Thyroid gland (tissue), 4 donors: ENCODE measurements around the gene PBX1.

Experiments used
- POLR2A ChIP-seq, 2 donors: fragments of 450-650 bp; IDR thresholded peaks; one replicate each; pipeline ENCODE4 v1.6.1; 2017; ENCODE audit warnings: antibody characterized with exemption in 2 of 2, mild to moderate bottlenecking in 2 of 2, moderate library complexity in 1 of 2
- TF ChIP-seq, protein P1 (sequence below), 6 experiments: fragments of 200-600 bp in 3 of 6; fragments of 450-650 bp in 3 of 6; sonication (generic) in 3 of 6; IDR thresholded peaks; one replicate each; pipeline ENCODE4 v1.5.1; 2016 to 2019; ENCODE audit warnings: antibody characterized with exemption in 6 of 6, mild to moderate bottlenecking in 2 of 6, inconsistent platforms in 1 of 6, moderate library complexity in 1 of 6

DNA sequence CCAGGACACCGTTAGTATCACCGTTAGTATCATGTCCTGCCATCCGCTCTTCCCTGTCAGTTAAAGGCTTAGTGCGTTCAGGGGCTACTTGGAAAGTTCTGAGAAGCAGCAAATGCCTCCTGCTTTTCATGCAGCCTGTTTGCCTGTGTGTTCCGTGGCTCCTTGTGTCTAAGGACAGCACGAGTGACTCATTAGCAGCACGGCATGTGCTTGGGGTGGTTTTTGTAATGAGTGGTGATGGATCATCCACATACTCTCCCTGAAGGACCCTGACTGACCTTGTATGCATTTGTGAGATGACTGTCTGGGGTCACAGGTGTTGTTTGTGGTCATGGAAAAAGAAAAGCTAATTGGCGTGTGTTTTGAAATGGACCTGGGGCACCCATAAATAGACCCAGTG lies 221.9 kb downstream of the PBX1 start:
- TF ChIP-seq, protein P1, sequence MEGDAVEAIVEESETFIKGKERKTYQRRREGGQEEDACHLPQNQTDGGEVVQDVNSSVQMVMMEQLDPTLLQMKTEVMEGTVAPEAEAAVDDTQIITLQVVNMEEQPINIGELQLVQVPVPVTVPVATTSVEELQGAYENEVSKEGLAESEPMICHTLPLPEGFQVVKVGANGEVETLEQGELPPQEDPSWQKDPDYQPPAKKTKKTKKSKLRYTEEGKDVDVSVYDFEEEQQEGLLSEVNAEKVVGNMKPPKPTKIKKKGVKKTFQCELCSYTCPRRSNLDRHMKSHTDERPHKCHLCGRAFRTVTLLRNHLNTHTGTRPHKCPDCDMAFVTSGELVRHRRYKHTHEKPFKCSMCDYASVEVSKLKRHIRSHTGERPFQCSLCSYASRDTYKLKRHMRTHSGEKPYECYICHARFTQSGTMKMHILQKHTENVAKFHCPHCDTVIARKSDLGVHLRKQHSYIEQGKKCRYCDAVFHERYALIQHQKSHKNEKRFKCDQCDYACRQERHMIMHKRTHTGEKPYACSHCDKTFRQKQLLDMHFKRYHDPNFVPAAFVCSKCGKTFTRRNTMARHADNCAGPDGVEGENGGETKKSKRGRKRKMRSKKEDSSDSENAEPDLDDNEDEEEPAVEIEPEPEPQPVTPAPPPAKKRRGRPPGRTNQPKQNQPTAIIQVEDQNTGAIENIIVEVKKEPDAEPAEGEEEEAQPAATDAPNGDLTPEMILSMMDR (IDR thresholded peaks at IDR 0.05): no peak
- TF ChIP-seq POLR2A (IDR thresholded peaks at IDR 0.05): no peak
